PC-3 (cell line): ENCODE measurements around the gene SEC14L6. TPM values are rescaled to one million over a fixed set of nuclear protein-coding genes. Genes with fewer than 3 reads are reported as not detected.

ENCODE experiments used
- ATAC-seq: fragments of 200-7000 bp; cut with Tn5 transposase; 2 replicates; pipeline ENCODE4 v1.9.1; 2020; ENCODE audit warnings: mild to moderate bottlenecking, moderate library complexity
- BruUV-seq: library from RNA; stranded (reverse); fragments of 400-500 nt; replicated peaks from 2 replicates; lab custom pipeline; 2021; lab: Mats Ljungman, UMichigan
- CTCF ChIA-PET: fragments of 300-600 bp; sonication (Branson Sonifier 250); formaldehyde crosslinking; loops from one replicate; lab custom pipeline; 2022; ENCODE audit warnings: antibody characterized with exemption; lab: Charles Lee
- POLR2A ChIA-PET: fragments of 300-600 bp; sonication (Branson Sonifier 250); formaldehyde crosslinking; loops from one replicate; lab custom pipeline; 2022; ENCODE audit warnings: antibody characterized with exemption; ENCODE audit not compliant: unreplicated experiment; lab: Charles Lee
- DNase-seq: peaks from one replicate; pipeline ENCODE4 v3.0.0-alpha.2; 2015
- H2AFZ ChIP-seq: fragments of 300-600 bp; sonication (generic); 2 replicates; pipeline ENCODE4 v1.6.0; 2016; ENCODE audit warnings: antibody characterized with exemption, low read length
- H3F3A ChIP-seq: fragments of 300-600 bp; sonication (generic); one replicate; pipeline ENCODE4 v1.6.0; 2017; ENCODE audit warnings: antibody characterized with exemption, low read length, control low read depth, mild to moderate bottlenecking; ENCODE audit not compliant: unreplicated experiment
- H3K27ac ChIP-seq: fragments of 300-600 bp; sonication (generic); 2 replicates; pipeline ENCODE4 v1.5.1; 2016; ENCODE audit warnings: mild to moderate bottlenecking, low read length
- H3K27me3 ChIP-seq: fragments of 300-600 bp; sonication (generic); 2 replicates; pipeline ENCODE4 v1.6.1; 2016; ENCODE audit warnings: low read length, mixed read lengths
- H3K36me3 ChIP-seq: fragments of 300-600 bp; sonication (generic); 2 replicates; pipeline ENCODE4 v1.6.1; 2016; ENCODE audit warnings: low read depth, mixed run types, low read length, mixed read lengths
- H3K4me1 ChIP-seq: fragments of 300-600 bp; sonication (generic); 2 replicates; pipeline ENCODE4 v1.5.1; 2016; ENCODE audit warnings: low read length; ENCODE audit not compliant: insufficient read depth
- H3K4me2 ChIP-seq: fragments of 300-600 bp; sonication (generic); 2 replicates; pipeline ENCODE4 v1.6.0; 2016; ENCODE audit warnings: low read length
- H3K4me3 ChIP-seq: fragments of 300-600 bp; sonication (generic); 2 replicates; pipeline ENCODE4 v1.5.1; 2016; ENCODE audit warnings: mild to moderate bottlenecking, low read length, mixed read lengths
- H3K79me2 ChIP-seq: fragments of 300-600 bp; sonication (generic); 2 replicates; pipeline ENCODE4 v1.6.1; 2017; ENCODE audit warnings: low read length, mixed read lengths
- H3K9ac ChIP-seq: fragments of 300-600 bp; sonication (generic); 2 replicates; pipeline ENCODE4 v1.6.0; 2016; ENCODE audit warnings: mild to moderate bottlenecking, low read length
- H3K9me2 ChIP-seq: fragments of 300-600 bp; sonication (generic); replicated peaks from 2 replicates; pipeline ENCODE4 v1.6.1; 2016; ENCODE audit warnings: mixed run types, low read length, mixed read lengths
- H3K9me3 ChIP-seq: fragments of 300-600 bp; sonication (generic); 2 replicates; pipeline ENCODE4 v1.6.1; 2016; ENCODE audit warnings: low read length, mixed read lengths
- H4K20me1 ChIP-seq: fragments of 300-600 bp; sonication (generic); 2 replicates; pipeline ENCODE4 v1.6.1; 2016; ENCODE audit warnings: low read length, mixed read lengths
- CTCF ChIP-seq: fragments of 300-600 bp; sonication (generic); conservative IDR thresholded peaks from 2 replicates; pipeline ENCODE4 v1.5.1; 2017; ENCODE audit warnings: antibody characterized with exemption, low read depth, mild to moderate bottlenecking, low read length
- EZH2 ChIP-seq: fragments of 300-600 bp; sonication (generic); IDR thresholded peaks from one replicate; pipeline ENCODE4 v1.6.1; 2017; ENCODE audit warnings: antibody characterized with exemption, mild to moderate bottlenecking, low read length; ENCODE audit not compliant: unreplicated experiment
- EZH2phosphoT487 ChIP-seq: fragments of 300-600 bp; sonication (generic); IDR thresholded peaks from 2 replicates; pipeline ENCODE4 v1.6.1; 2018; ENCODE audit warnings: mild to moderate bottlenecking, antibody characterized with exemption, low read length, borderline replicate concordance
- intact Hi-C: fragments of 100-400 bp; cut with micrococcal nuclease; formaldehyde crosslinking; loops from 2 replicates; pipeline ENCODE4 v1.9.0; 2023
- total RNA-seq: library from RNA; depleted of rRNA; stranded (reverse); fragments of >200 nt; gene quantifications from 2 replicates; pipeline ENCODE4 v1.2.3, GENCODE V29; 2014

Gene SEC14L6
- total RNA-seq, 1 experiment from 2014 or later = not detected

- no peak for TF ChIP-seq CTCF
- no peak overlapping the region for H2AFZ ChIP-seq
- ChIA-PET CTCF (interaction anchor here (0.6 kb wide), 1 partner anchor 53 kb away, joined by 3 read pairs; no protein-coding TSS in a partner anchor), POLR2A (no interaction called here)
- intact Hi-C loops = no loop called here
- H3K9me3 ChIP-seq = no peaks in the 10 kb centered on the region
- H3K4me2 ChIP-seq = no peak overlapping the region
- H3F3A ChIP-seq = no peaks in the 10 kb centered on the region
- no peak overlapping the region for H3K27ac ChIP-seq
- no peaks in the 10 kb centered on the region for H3K79me2 ChIP-seq
- no peaks in the 10 kb centered on the region for H3K9me2 ChIP-seq
- H3K4me1 ChIP-seq = no peaks in the 10 kb centered on the region; the same call in 1 of the 2 replicates
- H3K36me3 ChIP-seq = no peaks in the 10 kb centered on the region
- ATAC-seq (no peak), DNase-seq (no peak)
- BruUV-seq = no TSS peak
- H3K4me3 ChIP-seq = no peak overlapping the region
- no peaks in the 10 kb centered on the region for H3K27me3 ChIP-seq
- H3K9ac ChIP-seq = no peak overlapping the region
- no peaks in the 10 kb centered on the region for H4K20me1 ChIP-seq
Measured at GRCh38 chr22:30502153-30502552, 44.4 kb downstream of the SEC14L6 start.

GRCh38 chr22:30500628-30501027 lies 45.9 kb downstream of the SEC14L6 start:
- H3K79me2 ChIP-seq = no peaks in the 10 kb centered on the region
- H3K4me3 ChIP-seq = no peak overlapping the region
- H4K20me1 ChIP-seq = no peaks in the 10 kb centered on the region
- H3K36me3 ChIP-seq = no peaks in the 10 kb centered on the region
- H3K27ac ChIP-seq = no peak overlapping the region
- intact Hi-C loops = no loop called here
- ChIA-PET POLR2A (no interaction called here), CTCF (no interaction called here)
- no peak for DNase-seq
- H3K9me2 ChIP-seq = no peaks in the 10 kb centered on the region
- H3K9me3 ChIP-seq = no peaks in the 10 kb centered on the region
- H3F3A ChIP-seq = no peaks in the 10 kb centered on the region
- no peaks in the 10 kb centered on the region for H3K27me3 ChIP-seq
- no peak overlapping the region for H3K4me2 ChIP-seq
- ATAC-seq = no peak
- BruUV-seq = no TSS peak
- no peaks in the 10 kb centered on the region; the same call in 1 of the 2 replicates for H3K4me1 ChIP-seq
- TF ChIP-seq EZH2phosphoT487 (no peak), EZH2 (no peak), CTCF (no peak)
- H2AFZ ChIP-seq = no peak overlapping the region
- H3K9ac ChIP-seq = no peak overlapping the region

GRCh38 chr22:30497466-30498150 lies 48.9 kb downstream of the SEC14L6 start:
- no peaks in the 10 kb centered on the region for H3K79me2 ChIP-seq
- no peaks in the 10 kb centered on the region for H3K9me3 ChIP-seq
- ATAC-seq (no peak), DNase-seq (no peak)
- H3K4me2 ChIP-seq = no peak overlapping the region
- H3K27ac ChIP-seq = no peak overlapping the region
- intact Hi-C loops = no loop called here
- no peak overlapping the region for H2AFZ ChIP-seq
- H3K4me1 ChIP-seq = no peaks in the 10 kb centered on the region
- no TSS peak for BruUV-seq
- H3K36me3 ChIP-seq = no peaks in the 10 kb centered on the region
- ChIA-PET POLR2A (no interaction called here), CTCF (no interaction called here)
- no peak overlapping the region for H3K4me3 ChIP-seq
- H3K9me2 ChIP-seq = no peaks in the 10 kb centered on the region
- TF ChIP-seq CTCF (no peak), EZH2 (no peak), EZH2phosphoT487 (no peak)
- no peaks in the 10 kb centered on the region for H3K27me3 ChIP-seq
- H4K20me1 ChIP-seq = no peaks in the 10 kb centered on the region
- no peaks in the 10 kb centered on the region for H3F3A ChIP-seq
- H3K9ac ChIP-seq = no peak overlapping the region
